ENCODE data around the gene COL20A1.

GRCh38 chr20:63285636-63286615, 7.1 kb upstream of the COL20A1 start:
- TF ChIP-seq ZNF7 (CRISPR knock-in tag; IDR thresholded peaks at IDR 0.05) (no peak), ZNF775 (CRISPR knock-in tag; IDR thresholded peaks at IDR 0.05; ENCODE audit: borderline replicate concordance) (no peak), TCF7 (IDR thresholded peaks at IDR 0.05; ENCODE audit: low read depth) (no peak), RFXANK (CRISPR knock-in tag; IDR thresholded peaks at IDR 0.05) (no peak), ZNF784 (CRISPR knock-in tag; IDR thresholded peaks at IDR 0.05; ENCODE audit: borderline replicate concordance) (no peak), ZSCAN12 (CRISPR knock-in tag; IDR thresholded peaks at IDR 0.05) (no peak), ZSCAN9 (CRISPR knock-in tag; IDR thresholded peaks at IDR 0.05; ENCODE audit: borderline replicate concordance) (no peak), ZNF10 (CRISPR knock-in tag; IDR thresholded peaks at IDR 0.05; ENCODE audit: borderline replicate concordance, low read depth) (no peak), ZNF432 (CRISPR knock-in tag; IDR thresholded peaks at IDR 0.05; ENCODE audit: borderline replicate concordance) (no peak), GTF3A (CRISPR knock-in tag; conservative IDR thresholded peaks at IDR 0.05) (no peak), YY1 (IDR thresholded peaks at IDR 0.05; ENCODE audit: insufficient read depth, insufficient replicate concordance, low read depth, low read length) (no peak), EZH2 (conservative IDR thresholded peaks at IDR 0.05; ENCODE audit: low read depth, low read length) (no peak), PRDM10 (CRISPR knock-in tag; IDR thresholded peaks at IDR 0.05; ENCODE audit: low read depth) (no peak)
- TF ChIP-seq, protein P1, sequence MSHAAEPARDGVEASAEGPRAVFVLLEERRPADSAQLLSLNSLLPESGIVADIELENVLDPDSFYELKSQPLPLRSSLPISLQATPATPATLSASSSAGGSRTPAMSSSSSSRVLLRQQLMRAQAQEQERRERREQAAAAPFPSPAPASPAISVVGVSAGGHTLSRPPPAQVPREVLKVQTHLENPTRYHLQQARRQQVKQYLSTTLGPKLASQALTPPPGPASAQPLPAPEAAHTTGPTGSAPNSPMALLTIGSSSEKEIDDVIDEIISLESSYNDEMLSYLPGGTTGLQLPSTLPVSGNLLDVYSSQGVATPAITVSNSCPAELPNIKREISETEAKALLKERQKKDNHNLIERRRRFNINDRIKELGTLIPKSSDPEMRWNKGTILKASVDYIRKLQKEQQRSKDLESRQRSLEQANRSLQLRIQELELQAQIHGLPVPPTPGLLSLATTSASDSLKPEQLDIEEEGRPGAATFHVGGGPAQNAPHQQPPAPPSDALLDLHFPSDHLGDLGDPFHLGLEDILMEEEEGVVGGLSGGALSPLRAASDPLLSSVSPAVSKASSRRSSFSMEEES (CRISPR knock-in tag; IDR thresholded peaks at IDR 0.05) = no peak
